HEK293 (cell line): Measurements from ENCODE around the gene MPPE1.

Experiments
- CTCF ChIA-PET: fragments of 350-600 bp; formaldehyde crosslinking; extraction: SDS; loops from one replicate; lab custom pipeline; 2021; ENCODE audit warnings: antibody characterized with exemption; lab: Yijun Ruan, JAX
- POLR2A ChIA-PET: fragments of 300-600 bp; formaldehyde crosslinking; extraction: SDS; loops from one replicate; lab custom pipeline; 2020; ENCODE audit warnings: antibody characterized with exemption, inconsistent platforms; lab: Yijun Ruan, JAX
- H3K27ac ChIP-seq: fragments of 200-500 bp; sonication (Bioruptor generic); 2 replicates; pipeline ENCODE4 v1.5.1; 2014; ENCODE audit warnings: low read depth, low read length, control low read depth, inconsistent platforms; ENCODE audit errors: extremely low read depth
- H3K36me3 ChIP-seq, 2 experiments: fragments of 200-500 bp in 1 of 2; sonication (Bioruptor generic) in 1 of 2; 1 replicate in 1 of 2; 2 replicates in 1 of 2; pipeline ENCODE4 v1.5.1; 2014 to 2017; ENCODE audit warnings: inconsistent platforms in 2 of 2, low read length in 2 of 2; ENCODE audit not compliant: control insufficient read depth in 2 of 2, insufficient read depth in 1 of 2
- H3K4me1 ChIP-seq: fragments of 200-500 bp; sonication (Bioruptor generic); 2 replicates; pipeline ENCODE4 v1.5.1; 2014; ENCODE audit warnings: mild to moderate bottlenecking, low read length, inconsistent platforms; ENCODE audit not compliant: control insufficient read depth, insufficient read depth
- H3K4me3 ChIP-seq: 2 replicates; pipeline ENCODE4 v1.5.1; 2011; ENCODE audit warnings: low read depth, mild to moderate bottlenecking, control low read depth, low read length, moderate library complexity
- H3K9me3 ChIP-seq: fragments of 200-500 bp; sonication (Bioruptor generic); 2 replicates; pipeline ENCODE4 v1.5.1; 2014; ENCODE audit warnings: low read depth, low read length, inconsistent platforms; ENCODE audit not compliant: control insufficient read depth, insufficient read depth
- FEZF1 ChIP-seq: fragments of 450-650 bp; formaldehyde crosslinking; IDR thresholded peaks from 2 replicates; pipeline ENCODE4 v1.5.1; 2016; ENCODE audit warnings: missing biosample characterization, missing genetic modification characterization
- IKZF3 ChIP-seq: fragments of 450-650 bp; IDR thresholded peaks from 2 replicates; pipeline ENCODE4 v1.5.0; 2018; ENCODE audit warnings: missing biosample characterization, mild to moderate bottlenecking, missing genetic modification characterization, moderate library complexity
- KLF8 ChIP-seq: fragments of 450-650 bp; formaldehyde crosslinking; IDR thresholded peaks from 2 replicates; pipeline ENCODE4 v1.5.1; 2016; ENCODE audit warnings: missing biosample characterization, missing genetic modification characterization
- PRDM1 ChIP-seq: fragments of 450-650 bp; formaldehyde crosslinking; IDR thresholded peaks from 2 replicates; pipeline ENCODE4; 2016; ENCODE audit warnings: missing biosample characterization, missing genetic modification characterization
- SP7 ChIP-seq: fragments of 450-650 bp; formaldehyde crosslinking; IDR thresholded peaks from 2 replicates; pipeline ENCODE4 v1.5.1; 2016; ENCODE audit warnings: missing biosample characterization, missing genetic modification characterization
- ZBTB17 ChIP-seq: fragments of 450-650 bp; formaldehyde crosslinking; IDR thresholded peaks from 2 replicates; pipeline ENCODE4 v1.5.1; 2016; ENCODE audit warnings: missing biosample characterization, missing genetic modification characterization
- ZFP37 ChIP-seq: fragments of 450-650 bp; formaldehyde crosslinking; IDR thresholded peaks from 2 replicates; pipeline ENCODE4 v1.5.1; 2016; ENCODE audit warnings: missing biosample characterization, missing genetic modification characterization
- ZFP41 ChIP-seq: fragments of 450-650 bp; formaldehyde crosslinking; IDR thresholded peaks from 2 replicates; pipeline ENCODE4 v1.5.1; 2016; ENCODE audit warnings: missing biosample characterization, missing genetic modification characterization, borderline replicate concordance
- ZNF184 ChIP-seq: fragments of 450-650 bp; IDR thresholded peaks from 2 replicates; pipeline ENCODE4 v1.5.1; 2018; ENCODE audit warnings: missing biosample characterization, mild to moderate bottlenecking, missing genetic modification characterization
- ZNF404 ChIP-seq: fragments of 450-650 bp; formaldehyde crosslinking; IDR thresholded peaks from 2 replicates; pipeline ENCODE4 v1.5.1; 2017; ENCODE audit warnings: missing biosample characterization, missing genetic modification characterization
- ZNF529 ChIP-seq: fragments of 450-650 bp; formaldehyde crosslinking; IDR thresholded peaks from 2 replicates; pipeline ENCODE4 v1.5.1; 2017; ENCODE audit warnings: missing genetic modification characterization, missing biosample characterization; ENCODE audit not compliant: insufficient replicate concordance
- ZNF530 ChIP-seq: fragments of 450-650 bp; formaldehyde crosslinking; IDR thresholded peaks from 2 replicates; pipeline ENCODE4 v1.5.1; 2016; ENCODE audit warnings: low read depth, missing biosample characterization, missing genetic modification characterization
- ZNF558 ChIP-seq: fragments of 450-650 bp; formaldehyde crosslinking; IDR thresholded peaks from 2 replicates; pipeline ENCODE4 v1.5.1; 2016; ENCODE audit warnings: missing biosample characterization, missing genetic modification characterization
- ZNF561 ChIP-seq: fragments of 450-650 bp; IDR thresholded peaks from 2 replicates; pipeline ENCODE4 v1.5.1; 2018; ENCODE audit warnings: missing biosample characterization, missing genetic modification characterization, borderline replicate concordance
- ZNF571 ChIP-seq: fragments of 450-650 bp; formaldehyde crosslinking; IDR thresholded peaks from 2 replicates; pipeline ENCODE4 v1.5.0; 2017; ENCODE audit warnings: missing biosample characterization, missing genetic modification characterization
- ZNF585B ChIP-seq: fragments of 450-650 bp; formaldehyde crosslinking; IDR thresholded peaks from 2 replicates; pipeline ENCODE4 v1.5.1; 2016; ENCODE audit warnings: missing biosample characterization, missing genetic modification characterization
- ZNF596 ChIP-seq: fragments of 450-650 bp; IDR thresholded peaks from 2 replicates; pipeline ENCODE4 v1.5.0; 2018; ENCODE audit warnings: missing biosample characterization, mild to moderate bottlenecking, missing genetic modification characterization, moderate library complexity
- ZNF629 ChIP-seq: fragments of 450-650 bp; formaldehyde crosslinking; IDR thresholded peaks from 2 replicates; pipeline ENCODE4 v1.5.1; 2017; ENCODE audit warnings: missing biosample characterization, missing genetic modification characterization
- ZNF701 ChIP-seq: fragments of 450-650 bp; formaldehyde crosslinking; IDR thresholded peaks from 2 replicates; pipeline ENCODE4 v1.5.1; 2016; ENCODE audit warnings: missing biosample characterization, missing genetic modification characterization
- ZNF777 ChIP-seq: fragments of 450-650 bp; formaldehyde crosslinking; IDR thresholded peaks from 2 replicates; pipeline ENCODE4 v1.5.1; 2017; ENCODE audit warnings: missing biosample characterization, missing genetic modification characterization, borderline replicate concordance
- ZNF843 ChIP-seq: fragments of 450-650 bp; formaldehyde crosslinking; IDR thresholded peaks from 2 replicates; pipeline ENCODE4 v1.5.1; 2016; ENCODE audit warnings: missing biosample characterization, missing genetic modification characterization
- ZSCAN23 ChIP-seq: fragments of 450-650 bp; formaldehyde crosslinking; IDR thresholded peaks from 2 replicates; pipeline ENCODE4 v1.5.1; 2016; ENCODE audit warnings: missing biosample characterization, missing genetic modification characterization
- TF ChIP-seq, protein P1 (sequence below): fragments of 450-650 bp; formaldehyde crosslinking; IDR thresholded peaks from 2 replicates; pipeline ENCODE4 v1.5.1; 2016; ENCODE audit warnings: missing biosample characterization, missing genetic modification characterization
- TF ChIP-seq, protein P2 (sequence below): fragments of 450-650 bp; formaldehyde crosslinking; IDR thresholded peaks from 2 replicates; pipeline ENCODE4 v1.5.1; 2016; ENCODE audit warnings: missing biosample characterization, missing genetic modification characterization
- TF ChIP-seq, protein P3 (sequence below): fragments of 450-650 bp; formaldehyde crosslinking; IDR thresholded peaks from 2 replicates; pipeline ENCODE4 v1.5.0; 2017; ENCODE audit warnings: missing biosample characterization, missing genetic modification characterization, borderline replicate concordance
- TF ChIP-seq, protein P4 (sequence below): fragments of 450-650 bp; formaldehyde crosslinking; IDR thresholded peaks from 2 replicates; pipeline ENCODE4 v1.5.1; 2016; ENCODE audit warnings: missing biosample characterization, missing genetic modification characterization
- TF ChIP-seq, protein P5 (sequence below): fragments of 450-650 bp; formaldehyde crosslinking; optimal IDR thresholded peaks from 2 replicates; pipeline ENCODE3; 2016; ENCODE audit warnings: missing biosample characterization, mild to moderate bottlenecking, missing genetic modification characterization

The MPPE1 gene

DNA sequence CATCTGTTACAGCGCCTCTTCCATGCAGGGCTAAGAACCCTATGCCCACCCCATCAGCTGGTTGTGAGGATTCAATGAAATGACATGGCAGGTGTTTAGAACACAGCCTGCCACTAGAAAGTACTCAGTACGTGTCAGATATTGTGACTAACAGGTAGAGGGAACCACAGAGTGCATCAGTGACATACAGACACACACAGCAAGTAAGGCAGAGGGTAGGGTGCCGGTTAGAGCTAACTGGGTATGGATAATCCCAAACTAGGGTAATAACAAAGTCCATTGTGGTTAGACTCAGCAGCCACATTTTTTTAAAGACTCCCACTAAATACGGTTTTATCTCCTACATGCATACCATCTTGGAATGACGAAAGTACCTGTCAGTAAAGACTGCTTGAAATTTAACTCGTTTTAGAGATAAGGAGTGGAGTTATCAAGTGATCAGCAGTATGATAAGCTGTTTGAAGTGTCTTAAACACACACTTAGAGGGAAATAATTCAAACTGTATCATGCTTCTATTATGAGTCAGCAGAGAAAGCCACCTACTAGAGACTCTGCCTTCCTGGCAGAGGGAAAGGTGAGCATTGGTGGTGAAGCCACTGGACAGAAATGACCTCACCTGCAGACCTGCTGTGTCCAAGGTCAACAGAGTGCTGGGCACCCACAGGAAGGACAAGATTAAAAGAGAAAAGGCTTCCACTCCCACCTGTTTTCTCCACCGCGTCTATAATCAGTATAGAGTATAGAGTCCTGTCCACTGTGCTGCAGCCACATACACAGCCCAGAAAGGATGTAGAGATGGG, 20.6 kb downstream of the MPPE1 start:
- peaks cover 10 to 50% of the 10 kb centered on the region in 2 experiments; a peak in 2 of 3 replicates for H3K36me3 ChIP-seq
- ChIA-PET CTCF (interaction anchor here (0.6 to 2.0 kb wide), 6 partner anchors 14 to 331 kb away, joined by 3 to 9 read pairs (median 3); no protein-coding TSS in a partner anchor), POLR2A (interaction anchor here (1.4 kb wide), 1 partner anchor 21 kb away, joined by 5 read pairs; the partner anchor contains the start of gene MPPE1)
- TF ChIP-seq ZNF843 (tag by site-specific recombination): peak; percentile 20; the same call in 1 of the 2 replicates
- TF ChIP-seq FEZF1 (tag by site-specific recombination): peak; percentile 48; the same call in 1 of the 2 replicates
- no peak for TF ChIP-seq ZNF184 (tag by site-specific recombination)
- no peak for TF ChIP-seq ZNF701 (tag by site-specific recombination)
- no peak; the same call in 1 of the 2 replicates for TF ChIP-seq KLF8
- TF ChIP-seq ZNF529 (tag by site-specific recombination): no peak
- no peak for TF ChIP-seq ZNF585B (tag by site-specific recombination)
- TF ChIP-seq SP7: peak; percentile 73
- peak; percentile 51; the same call in 1 of the 2 replicates for TF ChIP-seq ZNF629 (tag by site-specific recombination)
- TF ChIP-seq ZNF558 (tag by site-specific recombination): no peak
- no peak for TF ChIP-seq ZNF561 (tag by site-specific recombination)
- TF ChIP-seq, protein P1, sequence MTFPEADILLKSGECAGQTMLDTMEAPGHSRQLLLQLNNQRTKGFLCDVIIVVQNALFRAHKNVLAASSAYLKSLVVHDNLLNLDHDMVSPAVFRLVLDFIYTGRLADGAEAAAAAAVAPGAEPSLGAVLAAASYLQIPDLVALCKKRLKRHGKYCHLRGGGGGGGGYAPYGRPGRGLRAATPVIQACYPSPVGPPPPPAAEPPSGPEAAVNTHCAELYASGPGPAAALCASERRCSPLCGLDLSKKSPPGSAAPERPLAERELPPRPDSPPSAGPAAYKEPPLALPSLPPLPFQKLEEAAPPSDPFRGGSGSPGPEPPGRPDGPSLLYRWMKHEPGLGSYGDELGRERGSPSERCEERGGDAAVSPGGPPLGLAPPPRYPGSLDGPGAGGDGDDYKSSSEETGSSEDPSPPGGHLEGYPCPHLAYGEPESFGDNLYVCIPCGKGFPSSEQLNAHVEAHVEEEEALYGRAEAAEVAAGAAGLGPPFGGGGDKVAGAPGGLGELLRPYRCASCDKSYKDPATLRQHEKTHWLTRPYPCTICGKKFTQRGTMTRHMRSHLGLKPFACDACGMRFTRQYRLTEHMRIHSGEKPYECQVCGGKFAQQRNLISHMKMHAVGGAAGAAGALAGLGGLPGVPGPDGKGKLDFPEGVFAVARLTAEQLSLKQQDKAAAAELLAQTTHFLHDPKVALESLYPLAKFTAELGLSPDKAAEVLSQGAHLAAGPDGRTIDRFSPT (tag by site-specific recombination): peak; percentile 64
- no peak for TF ChIP-seq ZNF404 (tag by site-specific recombination)
- TF ChIP-seq ZFP37 (tag by site-specific recombination): 0 out of 2 replicates have a peak, but pooled peaks have one; percentile 50
- TF ChIP-seq ZNF571 (tag by site-specific recombination): no peak
- TF ChIP-seq ZSCAN23 (tag by site-specific recombination): no peak
- TF ChIP-seq, protein P2, sequence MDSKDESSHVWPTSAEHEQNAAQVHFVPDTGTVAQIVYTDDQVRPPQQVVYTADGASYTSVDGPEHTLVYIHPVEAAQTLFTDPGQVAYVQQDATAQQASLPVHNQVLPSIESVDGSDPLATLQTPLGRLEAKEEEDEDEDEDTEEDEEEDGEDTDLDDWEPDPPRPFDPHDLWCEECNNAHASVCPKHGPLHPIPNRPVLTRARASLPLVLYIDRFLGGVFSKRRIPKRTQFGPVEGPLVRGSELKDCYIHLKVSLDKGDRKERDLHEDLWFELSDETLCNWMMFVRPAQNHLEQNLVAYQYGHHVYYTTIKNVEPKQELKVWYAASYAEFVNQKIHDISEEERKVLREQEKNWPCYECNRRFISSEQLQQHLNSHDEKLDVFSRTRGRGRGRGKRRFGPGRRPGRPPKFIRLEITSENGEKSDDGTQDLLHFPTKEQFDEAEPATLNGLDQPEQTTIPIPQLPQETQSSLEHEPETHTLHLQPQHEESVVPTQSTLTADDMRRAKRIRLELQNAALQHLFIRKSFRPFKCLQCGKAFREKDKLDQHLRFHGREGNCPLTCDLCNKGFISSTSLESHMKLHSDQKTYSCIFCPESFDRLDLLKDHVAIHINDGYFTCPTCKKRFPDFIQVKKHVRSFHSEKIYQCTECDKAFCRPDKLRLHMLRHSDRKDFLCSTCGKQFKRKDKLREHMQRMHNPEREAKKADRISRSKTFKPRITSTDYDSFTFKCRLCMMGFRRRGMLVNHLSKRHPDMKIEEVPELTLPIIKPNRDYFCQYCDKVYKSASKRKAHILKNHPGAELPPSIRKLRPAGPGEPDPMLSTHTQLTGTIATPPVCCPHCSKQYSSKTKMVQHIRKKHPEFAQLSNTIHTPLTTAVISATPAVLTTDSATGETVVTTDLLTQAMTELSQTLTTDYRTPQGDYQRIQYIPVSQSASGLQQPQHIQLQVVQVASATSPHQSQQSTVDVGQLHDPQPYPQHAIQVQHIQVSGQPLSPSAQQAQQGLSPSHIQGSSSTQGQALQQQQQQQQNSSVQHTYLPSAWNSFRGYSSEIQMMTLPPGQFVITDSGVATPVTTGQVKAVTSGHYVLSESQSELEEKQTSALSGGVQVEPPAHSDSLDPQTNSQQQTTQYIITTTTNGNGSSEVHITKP (tag by site-specific recombination): 0 out of 2 replicates have a peak, but pooled peaks have one; percentile 9
- no peak for TF ChIP-seq ZNF596
- no peak for TF ChIP-seq IKZF3 (tag by site-specific recombination)
- no peak for TF ChIP-seq ZFP41 (tag by site-specific recombination)
- TF ChIP-seq ZNF530 (tag by site-specific recombination): no peak
- TF ChIP-seq, protein P3, sequence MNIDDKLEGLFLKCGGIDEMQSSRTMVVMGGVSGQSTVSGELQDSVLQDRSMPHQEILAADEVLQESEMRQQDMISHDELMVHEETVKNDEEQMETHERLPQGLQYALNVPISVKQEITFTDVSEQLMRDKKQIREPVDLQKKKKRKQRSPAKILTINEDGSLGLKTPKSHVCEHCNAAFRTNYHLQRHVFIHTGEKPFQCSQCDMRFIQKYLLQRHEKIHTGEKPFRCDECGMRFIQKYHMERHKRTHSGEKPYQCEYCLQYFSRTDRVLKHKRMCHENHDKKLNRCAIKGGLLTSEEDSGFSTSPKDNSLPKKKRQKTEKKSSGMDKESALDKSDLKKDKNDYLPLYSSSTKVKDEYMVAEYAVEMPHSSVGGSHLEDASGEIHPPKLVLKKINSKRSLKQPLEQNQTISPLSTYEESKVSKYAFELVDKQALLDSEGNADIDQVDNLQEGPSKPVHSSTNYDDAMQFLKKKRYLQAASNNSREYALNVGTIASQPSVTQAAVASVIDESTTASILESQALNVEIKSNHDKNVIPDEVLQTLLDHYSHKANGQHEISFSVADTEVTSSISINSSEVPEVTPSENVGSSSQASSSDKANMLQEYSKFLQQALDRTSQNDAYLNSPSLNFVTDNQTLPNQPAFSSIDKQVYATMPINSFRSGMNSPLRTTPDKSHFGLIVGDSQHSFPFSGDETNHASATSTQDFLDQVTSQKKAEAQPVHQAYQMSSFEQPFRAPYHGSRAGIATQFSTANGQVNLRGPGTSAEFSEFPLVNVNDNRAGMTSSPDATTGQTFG: no peak
- no peak for TF ChIP-seq ZBTB17 (tag by site-specific recombination)
- TF ChIP-seq, protein P4, sequence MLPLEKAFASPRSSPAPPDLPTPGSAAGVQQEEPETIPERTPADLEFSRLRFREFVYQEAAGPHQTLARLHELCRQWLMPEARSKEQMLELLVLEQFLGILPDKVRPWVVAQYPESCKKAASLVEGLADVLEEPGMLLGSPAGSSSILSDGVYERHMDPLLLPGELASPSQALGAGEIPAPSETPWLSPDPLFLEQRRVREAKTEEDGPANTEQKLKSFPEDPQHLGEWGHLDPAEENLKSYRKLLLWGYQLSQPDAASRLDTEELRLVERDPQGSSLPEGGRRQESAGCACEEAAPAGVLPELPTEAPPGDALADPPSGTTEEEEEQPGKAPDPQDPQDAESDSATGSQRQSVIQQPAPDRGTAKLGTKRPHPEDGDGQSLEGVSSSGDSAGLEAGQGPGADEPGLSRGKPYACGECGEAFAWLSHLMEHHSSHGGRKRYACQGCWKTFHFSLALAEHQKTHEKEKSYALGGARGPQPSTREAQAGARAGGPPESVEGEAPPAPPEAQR: no peak
- TF ChIP-seq ZNF777 (tag by site-specific recombination): no peak
- peak; percentile 75 for TF ChIP-seq PRDM1 (tag by site-specific recombination)
- TF ChIP-seq, protein P5, sequence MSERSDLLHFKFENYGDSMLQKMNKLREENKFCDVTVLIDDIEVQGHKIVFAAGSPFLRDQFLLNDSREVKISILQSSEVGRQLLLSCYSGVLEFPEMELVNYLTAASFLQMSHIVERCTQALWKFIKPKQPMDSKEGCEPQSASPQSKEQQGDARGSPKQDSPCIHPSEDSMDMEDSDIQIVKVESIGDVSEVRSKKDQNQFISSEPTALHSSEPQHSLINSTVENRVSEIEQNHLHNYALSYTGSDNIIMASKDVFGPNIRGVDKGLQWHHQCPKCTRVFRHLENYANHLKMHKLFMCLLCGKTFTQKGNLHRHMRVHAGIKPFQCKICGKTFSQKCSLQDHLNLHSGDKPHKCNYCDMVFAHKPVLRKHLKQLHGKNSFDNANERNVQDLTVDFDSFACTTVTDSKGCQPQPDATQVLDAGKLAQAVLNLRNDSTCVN (tag by site-specific recombination): no peak

More for the DNA sequence above, 20.6 kb downstream of the MPPE1 start:
- H3K4me1 ChIP-seq: 0 out of 2 replicates have a peak, but pooled peaks cover 3% of the 10 kb centered on the region
- H3K9me3 ChIP-seq: no peaks in the 10 kb centered on the region
- no peak overlapping the region for H3K4me3 ChIP-seq
- H3K27ac ChIP-seq: no peak overlapping the region
